ENCODE measurements around the gene TNFRSF13B.
"Not testable (repeated sequence)": the region's sequence is repeated elsewhere in the genome, so short reads cannot be mapped to it uniquely, and the experiment has no call there.

The TNFRSF13B gene

DNA sequence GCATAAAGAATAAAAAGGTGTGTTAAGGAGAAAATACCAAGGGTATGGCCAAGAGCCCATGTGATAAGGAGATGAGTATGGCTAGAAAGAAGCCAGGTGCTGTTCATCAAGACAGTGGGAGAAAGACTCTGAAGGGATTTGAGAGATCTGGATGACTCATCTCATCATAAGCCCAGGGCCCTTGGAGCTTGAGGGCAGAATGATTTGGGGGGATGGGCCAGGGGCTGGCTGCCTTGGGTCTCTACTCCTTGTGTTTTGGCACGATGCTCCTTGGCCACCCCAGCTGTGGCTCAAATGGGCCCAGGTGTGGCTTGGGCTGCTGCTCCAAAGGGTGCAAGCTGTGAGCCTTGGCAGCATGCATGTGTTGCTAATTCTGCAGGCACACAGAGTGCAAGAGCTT, 14.5 kb upstream of the TNFRSF13B start:
- DNase-seq (ENCODE audit: low spot score): no peak

DNA sequence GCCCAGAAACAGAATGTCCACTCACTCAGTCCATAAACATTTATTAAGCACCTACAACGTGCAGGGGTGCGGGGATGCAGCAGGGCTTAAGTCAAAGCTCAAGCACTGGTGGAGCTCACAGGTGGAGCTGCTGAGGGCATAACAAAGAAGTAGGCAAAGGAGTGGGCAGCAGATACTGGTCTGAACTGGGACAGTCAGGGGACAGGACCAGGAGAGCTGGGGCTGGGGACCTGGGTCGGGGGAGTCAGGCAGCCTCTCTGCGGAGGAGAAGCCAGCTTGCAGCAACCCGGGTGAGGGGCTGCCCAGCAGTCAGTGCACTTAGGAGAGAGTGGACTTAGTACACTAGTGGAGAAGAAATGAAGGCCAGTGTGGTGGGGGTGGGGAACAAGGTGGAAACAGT, 10.0 kb upstream of the TNFRSF13B start:
- DNase-seq (ENCODE audit: low spot score): no peak

DNA sequence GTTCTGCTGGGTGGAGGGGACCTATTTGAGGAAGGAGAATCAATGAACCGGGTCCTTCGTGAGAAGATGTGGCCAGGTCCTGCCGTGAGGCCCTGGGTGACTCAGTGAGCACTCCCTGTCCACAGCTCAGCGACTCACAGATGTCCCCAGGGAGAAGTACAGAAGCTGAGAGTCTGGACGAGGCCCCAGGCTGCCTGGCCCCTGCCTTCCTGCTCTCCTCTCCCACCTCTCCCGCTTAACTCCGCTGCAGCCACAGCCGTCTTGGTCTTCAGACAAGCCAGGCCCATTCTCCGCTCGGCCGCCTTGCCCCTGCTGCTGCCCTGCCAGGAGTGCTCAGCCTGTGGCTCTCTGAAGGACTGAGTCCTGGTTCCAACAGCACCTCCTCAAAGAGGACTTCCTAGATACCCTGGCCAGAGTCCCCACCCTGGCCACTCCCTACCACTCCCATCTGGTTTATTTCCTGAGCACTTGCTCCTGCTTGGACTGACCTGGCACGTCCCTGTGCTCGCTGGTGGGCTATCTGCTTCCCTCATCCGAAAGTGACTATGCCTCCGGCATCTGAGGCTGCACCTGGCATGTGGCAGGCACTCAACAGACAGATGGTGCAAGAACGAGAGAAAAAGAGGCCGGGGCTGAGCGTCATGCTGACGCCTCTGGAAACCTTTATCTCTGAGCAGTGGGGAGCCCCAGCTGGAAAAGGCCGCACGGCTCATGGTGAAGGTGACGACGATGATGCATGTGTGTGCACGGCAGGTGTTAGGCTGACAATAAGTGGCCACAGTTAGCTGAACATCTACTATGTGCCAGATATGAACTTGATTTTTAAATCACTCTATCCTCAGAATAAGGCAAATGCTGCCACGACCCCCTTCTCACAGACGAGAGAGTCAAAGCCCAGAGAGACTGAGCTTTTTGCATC, 9.2 kb upstream of the TNFRSF13B start:
- no peak for DNase-seq (ENCODE audit: low spot score)

DNA sequence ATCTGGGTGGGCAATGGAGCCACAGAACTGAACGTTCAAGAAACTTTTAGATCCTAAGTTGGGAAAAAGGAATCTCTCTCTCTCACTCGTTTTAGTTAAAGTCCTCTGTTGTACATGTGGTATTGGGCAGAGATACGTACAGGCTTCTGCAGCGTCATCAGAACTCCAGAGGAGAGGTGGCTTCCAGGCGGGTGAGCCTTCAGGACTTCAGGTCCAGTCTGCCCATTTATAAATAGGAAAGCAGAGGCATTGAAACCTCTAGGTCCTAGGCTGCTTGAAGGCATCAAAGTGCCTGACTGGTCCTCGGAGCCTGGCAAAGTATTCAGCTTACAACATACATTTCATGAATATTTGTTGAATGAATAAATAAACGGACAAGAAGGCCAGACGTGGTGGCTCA, 8.1 kb upstream of the TNFRSF13B start:
- no peak for DNase-seq (ENCODE audit: low spot score)

DNA sequence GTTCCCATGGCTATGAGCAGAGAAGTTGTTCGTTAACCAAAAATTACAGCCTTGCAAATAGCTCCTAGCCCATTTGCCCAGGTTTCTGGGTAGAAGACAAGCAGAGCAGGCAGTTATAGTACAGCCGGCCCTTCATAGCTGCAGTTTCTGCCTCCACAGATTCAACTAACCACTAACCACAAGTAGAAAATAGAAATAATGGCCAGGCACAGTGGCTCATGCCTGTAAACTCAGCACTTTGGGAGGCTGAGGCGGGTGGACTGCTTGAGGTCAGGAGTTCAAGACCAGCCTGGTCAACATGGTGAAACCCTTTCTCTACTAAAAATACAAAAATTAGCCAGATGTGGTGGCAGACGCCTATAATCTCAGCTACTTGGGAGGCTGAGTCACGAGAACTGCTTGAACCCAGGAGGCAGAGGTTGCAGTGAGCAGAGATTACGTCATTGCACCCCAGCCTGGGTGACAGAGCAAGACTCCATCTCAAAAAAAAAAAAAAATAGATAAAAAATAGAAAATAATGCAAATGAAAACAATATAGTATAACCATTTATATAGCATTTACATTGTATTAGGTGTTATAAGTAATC, 7.4 kb upstream of the TNFRSF13B start:
- not testable (repeated sequence) for DNase-seq (ENCODE audit: low spot score)

DNA sequence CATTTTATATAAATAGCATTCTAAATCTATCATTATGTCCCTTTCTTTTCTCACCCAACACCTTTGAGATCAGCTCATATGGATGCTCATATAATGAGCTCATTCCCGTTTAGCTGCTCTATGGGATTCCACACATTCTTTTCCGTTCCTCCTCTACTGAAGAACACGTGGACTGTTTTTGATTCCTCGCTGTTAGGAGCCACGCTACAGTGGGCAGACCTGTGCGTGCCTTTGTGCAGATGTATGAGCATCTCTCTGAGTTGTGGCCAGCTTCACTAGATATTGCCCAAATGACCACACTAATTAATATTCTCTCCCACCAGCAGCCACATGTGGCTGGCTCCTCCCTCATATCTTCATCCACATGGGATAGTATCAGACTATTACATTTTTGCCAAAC, 6.0 kb upstream of the TNFRSF13B start:
- no peak for DNase-seq (ENCODE audit: low spot score)

DNA sequence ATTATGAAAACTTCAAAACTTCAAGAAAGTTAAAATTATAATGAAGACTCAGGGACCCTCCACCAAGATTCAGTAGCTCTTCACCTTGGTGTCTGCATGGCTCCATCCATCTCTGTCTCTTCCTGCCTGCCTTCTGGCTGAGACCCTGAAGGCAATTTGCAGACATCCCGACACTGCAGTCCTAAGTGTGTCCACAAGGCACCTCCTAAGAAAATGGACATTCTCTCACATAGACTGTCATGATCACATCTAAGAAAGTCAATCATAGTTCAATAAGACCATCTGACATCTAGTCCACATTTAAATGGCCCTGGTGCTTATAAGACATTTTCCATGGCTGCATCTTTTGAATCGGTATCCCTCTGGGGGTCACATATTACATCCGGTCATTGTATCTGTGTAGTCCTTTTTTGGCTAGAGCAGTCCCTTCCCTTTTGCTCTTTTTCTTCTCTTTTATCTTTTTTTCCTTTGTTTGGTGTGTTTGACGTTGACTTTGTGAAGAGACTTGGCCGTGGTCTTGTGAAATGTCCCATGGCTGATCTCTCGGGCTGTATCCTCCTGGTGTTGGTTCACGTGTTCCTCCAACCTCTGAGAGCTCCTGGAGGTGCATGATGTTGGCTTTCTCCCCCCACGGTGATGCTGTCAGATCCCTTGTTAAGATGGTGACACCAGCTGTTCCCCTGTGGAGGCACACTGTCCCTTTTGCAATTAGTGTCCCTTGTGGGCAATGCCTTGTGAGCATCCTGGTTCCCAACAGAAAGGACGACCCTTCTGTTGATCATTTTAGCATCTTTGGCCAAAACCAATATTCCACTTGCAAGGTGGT, 5.0 kb upstream of the TNFRSF13B start:
- no peak for DNase-seq (ENCODE audit: low spot score)

DNA sequence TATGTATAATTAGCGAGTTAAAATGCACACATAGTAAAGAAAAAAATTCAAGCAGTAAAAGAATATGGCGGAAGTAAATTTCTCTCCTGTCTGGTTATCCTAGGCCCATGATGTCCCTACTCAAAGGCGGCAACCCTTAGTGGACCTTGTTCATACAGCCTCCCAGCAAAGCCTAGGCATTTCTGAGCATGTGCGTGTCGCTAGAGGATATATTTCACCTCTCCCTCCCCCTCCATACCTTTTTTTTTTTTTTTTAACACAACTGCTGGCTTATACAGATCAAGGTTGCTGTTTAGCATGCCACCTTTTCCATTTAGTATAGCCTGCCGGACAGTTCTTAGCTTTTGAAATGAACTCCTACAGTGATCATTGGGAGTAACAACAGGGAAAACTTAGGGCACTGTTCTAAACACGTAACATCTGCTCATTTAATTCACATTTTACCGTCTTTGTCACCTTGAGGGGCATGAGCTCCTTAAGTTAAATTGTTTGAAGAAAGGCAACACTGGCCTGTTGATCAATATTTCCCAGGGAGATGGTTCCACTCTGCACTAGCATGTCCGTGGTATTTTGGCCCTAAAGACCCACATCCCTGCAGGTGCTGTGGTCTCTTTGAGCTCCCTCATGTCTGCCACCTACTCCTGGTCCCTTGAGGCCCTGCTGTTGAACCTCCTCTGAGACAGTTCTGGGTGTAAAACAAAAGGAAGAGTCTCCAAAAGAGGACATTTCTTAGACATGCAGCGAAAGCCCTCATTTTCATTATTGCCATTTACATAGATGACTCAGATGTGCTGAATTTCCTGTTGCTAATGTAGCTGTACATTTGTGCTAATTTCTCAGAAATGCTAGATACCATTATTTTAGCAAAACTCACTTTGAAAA, 4.1 kb upstream of the TNFRSF13B start:
- no peak for DNase-seq (ENCODE audit: low spot score)

DNA sequence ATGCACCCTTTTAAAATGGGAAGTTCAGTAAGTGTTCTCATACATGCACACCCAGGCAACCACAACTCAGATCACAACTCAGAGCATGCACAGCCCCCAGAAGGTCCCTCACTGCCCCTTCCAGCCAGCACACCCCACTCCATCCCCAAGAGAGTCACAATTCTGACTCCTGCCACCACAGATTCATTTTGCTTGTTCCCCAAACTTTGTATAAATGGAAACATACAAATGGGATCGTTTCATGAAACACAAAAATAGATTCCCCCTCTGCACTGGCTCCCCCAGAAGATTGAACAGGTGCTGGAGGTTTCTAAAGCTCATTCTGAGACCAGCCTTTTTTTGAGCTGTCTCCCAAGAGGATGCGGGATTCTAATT, 3.3 kb upstream of the TNFRSF13B start:
- no peak for DNase-seq (ENCODE audit: low spot score)

DNA sequence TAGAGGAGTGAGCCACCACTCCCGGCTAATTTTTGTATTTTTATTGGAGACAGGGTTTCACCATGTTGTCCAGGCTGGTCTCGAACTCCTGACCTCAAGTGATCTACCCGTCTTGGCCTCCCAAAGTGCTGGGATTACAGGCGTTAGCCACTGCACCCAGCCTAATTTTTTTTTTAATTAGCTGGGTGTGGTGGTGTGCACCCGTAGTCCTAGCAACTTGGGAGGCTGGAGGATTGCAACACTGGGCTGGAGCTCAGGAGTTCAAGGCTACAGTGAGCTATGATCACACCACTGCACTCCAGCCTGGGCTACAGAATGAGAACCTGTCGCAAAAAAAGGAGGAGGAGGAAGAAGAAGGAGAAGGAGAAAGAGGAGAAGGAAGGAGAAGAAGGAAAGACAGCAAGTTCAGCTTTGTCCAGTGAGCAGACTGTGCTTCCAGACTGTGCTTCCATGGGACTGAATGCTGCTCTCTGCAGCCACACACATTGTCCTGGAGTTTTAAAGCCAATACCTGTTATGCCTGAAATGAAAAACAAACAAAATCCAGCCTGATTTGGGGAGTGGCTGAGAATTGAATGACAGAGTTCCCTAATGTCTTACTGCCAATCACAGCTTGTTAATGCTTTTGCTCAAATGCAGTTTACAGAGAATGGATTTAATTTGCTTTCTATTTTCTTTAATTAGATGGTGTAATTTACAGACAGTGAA, 2.8 kb upstream of the TNFRSF13B start:
- DNase-seq (ENCODE audit: low spot score): no peak

DNA sequence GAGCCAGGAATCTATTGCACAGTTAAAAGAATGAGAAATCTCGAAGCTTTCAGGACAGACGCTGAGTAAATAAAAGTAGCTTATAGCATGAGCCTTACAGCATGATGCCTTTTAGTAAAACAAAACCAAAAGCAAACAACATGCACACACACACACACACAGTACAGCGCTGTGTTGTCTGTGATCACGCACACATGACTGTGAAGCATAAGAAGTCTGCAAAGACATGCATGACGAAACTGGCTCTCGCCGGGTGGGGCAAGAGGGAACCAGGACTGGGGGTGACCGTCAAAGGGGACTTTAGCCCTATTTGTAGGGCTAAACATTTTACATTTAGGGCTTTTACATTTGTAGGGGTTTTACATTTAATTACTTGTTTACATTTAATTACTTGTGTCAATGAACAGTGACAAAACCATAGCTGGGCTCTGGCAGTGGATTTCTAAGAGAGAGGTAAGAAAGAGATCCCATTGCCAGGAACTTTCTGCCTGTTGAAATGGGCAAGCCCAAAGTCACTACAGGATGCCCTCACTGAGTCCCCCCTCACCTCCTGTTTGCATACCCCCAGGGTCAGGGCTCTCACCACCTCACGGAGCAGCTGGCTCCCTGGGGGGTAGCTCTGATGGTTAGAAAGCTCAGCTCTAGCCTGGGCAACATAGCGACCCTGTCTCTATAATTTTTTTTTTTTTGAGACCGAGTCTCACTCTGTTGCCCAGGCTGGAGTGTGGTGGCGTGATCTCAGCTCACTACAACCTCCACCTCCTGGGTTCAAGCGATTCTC, 2.0 kb upstream of the TNFRSF13B start:
- DNase-seq (ENCODE audit: low spot score): no peak

DNA sequence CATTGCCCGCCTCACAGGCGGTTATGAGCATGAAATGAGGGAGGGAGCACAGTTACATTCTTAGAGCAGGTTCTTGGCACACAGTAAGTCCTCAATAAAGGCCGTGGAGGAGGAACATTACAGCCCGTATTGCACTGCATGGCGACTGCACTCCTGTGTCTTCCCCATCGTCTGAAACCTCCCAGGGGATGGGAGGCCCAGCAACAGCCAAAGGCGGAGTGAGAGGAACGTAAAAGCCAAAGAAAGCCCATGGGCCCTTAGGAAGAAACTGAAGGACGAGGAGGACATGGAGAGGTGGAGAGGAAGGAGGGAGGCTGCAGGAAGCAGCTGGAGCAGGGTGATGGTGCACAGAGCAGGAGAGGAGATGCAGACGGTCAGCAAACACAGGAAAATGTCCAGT, 1.1 kb upstream of the TNFRSF13B start:
- not testable (repeated sequence) for DNase-seq (ENCODE audit: low spot score)

DNA sequence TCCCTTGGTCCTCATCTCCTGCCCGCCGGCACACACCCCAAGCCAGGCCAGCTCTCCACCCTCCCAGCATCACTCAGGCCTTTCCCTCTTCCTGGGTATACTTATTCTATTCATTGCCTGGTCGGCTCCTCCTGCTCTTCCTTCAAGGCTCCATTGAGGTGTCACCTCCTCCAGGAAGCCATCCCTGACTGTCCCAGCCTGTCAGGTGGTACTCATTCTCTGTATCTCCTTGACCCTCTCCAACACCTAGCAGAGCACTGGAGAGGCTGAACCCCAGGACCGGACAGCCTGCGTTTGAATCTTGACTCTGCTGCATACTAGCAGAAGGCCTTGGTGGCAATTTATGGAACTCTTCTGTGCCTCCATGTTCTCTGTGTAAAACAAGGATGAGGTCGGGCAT, 428 bp upstream of the TNFRSF13B start:
- DNase-seq (ENCODE audit: low spot score): no peak

DNA sequence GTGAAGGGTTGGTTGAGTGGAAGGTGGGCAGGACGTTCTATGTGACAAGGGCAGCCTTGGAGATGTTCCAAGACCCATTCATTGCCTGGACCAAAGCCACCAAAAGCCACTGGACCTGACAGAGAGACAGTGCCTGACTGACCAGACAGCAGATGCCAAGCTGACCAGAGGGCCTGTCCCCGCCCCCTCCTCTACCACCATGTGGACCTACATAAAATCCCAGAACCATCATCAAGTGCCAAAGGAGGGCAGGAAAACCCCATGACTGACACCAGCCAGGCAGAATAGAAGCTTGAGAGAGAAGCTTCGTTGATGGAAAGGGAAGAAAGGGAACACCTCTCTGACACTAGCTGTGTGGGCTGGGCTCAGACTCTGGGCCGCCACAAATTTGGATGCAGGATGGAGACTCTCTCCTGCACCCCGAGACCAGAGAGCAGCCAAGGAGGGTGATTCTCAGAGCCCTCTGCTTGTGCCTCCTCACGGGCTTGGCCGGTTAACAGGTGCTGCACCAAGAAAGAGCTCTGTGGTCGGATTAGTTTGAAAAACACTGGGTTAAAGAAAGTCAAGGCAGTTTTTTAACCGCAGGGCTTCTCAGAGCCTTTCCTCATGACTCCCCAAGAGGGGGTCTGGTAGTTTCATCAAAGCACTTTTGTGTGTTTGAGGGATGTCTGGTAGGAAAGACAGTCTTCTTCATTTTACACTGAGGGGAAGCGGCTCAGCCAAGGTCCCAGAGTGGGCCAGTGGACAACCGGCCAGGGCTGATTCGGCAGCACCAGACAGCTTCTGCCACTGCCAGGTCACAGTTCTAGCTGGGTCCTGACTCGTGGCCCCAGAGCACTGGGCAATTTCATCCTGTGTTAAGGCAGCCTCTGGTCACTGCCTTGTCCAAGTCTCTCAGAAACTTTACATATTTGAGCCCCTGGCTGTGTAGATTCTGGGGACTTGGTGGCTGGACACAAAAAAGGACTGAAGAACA, 1.7 kb downstream of the TNFRSF13B start:
- no peak for DNase-seq (ENCODE audit: low spot score)

DNA sequence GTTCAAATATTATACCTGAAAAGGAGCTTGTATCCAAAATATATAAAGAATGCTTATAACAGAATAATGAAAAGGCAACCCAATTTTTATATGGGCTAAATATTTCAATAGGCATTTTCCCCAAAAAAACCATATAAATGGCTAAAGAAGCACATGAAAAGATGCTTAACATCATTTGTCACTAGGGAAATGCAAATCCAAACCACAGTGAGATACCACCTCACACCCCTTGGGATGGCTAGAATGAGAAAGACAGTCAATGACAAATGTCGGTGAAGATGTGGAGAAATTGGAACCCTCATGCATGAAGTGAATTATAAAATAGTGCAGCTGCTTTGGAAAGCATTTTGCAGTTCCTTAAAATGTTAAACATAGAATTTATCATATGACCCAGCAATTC, 3.1 kb downstream of the TNFRSF13B start:
- DNase-seq (ENCODE audit: low spot score): no peak

DNA sequence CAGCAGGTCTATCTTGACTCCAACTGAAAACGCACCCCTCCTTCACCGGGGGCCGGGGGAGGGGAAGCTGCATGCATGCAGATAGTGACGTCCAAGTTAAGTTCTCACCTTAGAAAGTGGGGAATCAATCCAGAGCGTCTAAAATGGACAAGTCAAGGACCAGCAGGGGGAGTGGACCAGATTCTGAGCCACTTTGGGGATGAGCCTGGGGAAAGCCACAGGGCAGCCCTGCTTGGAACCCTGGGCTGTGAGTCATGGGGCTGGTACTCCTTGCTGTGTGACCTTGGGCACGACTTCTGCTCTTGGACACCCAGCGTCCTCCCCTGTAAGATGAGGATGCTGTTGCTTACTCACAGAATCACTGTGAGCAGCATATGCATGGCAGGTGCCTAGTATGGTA, 9.1 kb downstream of the TNFRSF13B start:
- DNase-seq (ENCODE audit: low spot score): no peak

DNA sequence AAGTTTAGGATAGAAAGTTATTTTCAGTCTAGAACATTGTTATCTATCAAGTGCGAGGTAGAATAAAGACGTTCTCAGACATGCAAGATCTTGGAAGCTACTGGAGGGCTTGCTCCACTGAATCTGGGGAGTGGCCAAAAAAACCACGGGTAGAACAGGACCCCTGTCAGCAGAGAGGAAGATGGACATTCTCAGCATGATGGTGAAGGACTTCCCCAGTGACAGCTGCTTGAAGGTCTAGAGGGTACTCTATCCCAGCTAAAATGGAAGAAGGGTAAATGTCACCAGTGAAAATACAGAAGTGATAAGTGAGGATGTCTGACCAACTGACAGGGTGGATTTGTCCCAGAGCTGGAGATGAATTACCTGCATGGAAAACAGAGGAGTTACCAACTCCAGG, 10.1 kb downstream of the TNFRSF13B start:
- DNase-seq (ENCODE audit: low spot score): no peak

DNA sequence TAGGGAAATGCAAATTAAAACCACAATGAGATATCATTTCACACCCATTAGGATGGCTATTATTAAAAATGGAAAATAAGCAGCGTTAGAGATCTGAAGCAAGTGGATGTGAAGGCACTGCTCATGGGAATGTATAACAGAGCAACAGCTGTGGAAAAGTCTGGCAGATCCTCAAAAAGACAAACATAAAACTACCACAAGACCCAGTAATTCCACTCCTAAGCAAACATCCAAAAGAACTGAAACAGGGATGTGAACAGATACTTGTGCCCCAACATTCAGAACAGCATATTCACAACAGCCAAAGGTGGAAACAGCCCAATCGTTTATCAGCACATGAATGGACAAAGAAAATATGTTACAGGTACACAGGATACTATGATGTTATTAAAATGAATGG, 10.9 kb downstream of the TNFRSF13B start:
- not testable (repeated sequence) for DNase-seq (ENCODE audit: low spot score)

DNA sequence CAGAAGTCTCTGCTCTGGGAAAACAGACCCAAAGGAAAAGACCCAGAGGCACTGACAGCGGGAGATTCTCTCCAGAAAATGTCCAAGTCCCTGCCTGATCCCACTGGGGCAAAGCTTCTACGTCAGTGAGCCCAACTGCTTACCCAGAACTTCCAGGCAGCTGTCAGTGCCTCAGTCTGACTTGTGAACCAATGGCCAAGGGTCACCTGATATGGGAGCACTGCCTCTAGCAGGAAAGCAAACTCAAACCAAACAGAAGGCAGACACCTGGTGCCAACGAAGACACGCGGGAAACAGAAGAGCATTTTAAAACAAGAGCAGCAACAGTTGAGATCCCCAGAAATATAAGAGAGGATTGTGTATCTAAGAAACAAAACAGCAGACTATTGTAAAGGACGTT, 16.9 kb downstream of the TNFRSF13B start:
- DNase-seq (ENCODE audit: low spot score): not testable (repeated sequence)

All from putamen (tissue), 1 donor.